Measurements from ENCODE around the gene CLDN9. TPM values are rescaled to one million over a fixed set of nuclear protein-coding genes. Genes with fewer than 3 reads are reported as not detected.

Gene CLDN9
- total and polyA plus RNA-seq, 4 donors = 0.05 to 0.32 (median 0.25) TPM

GRCh38 chr16:3027983-3028715, 15.4 kb downstream of the CLDN9 start:
- Histone ChIP-seq H3K4me3 (ENCODE audit: low read depth in 1 of 3, low read length in 3 of 3) (no peak overlapping the region), H3K4me1 (ENCODE audit: control insufficient read depth in 4 of 4, insufficient read depth in 4 of 4, low read length in 3 of 4) (peaks cover 4 to 33% (median 10%) of the 10 kb centered on the region in 4 donors), H3K36me3 (ENCODE audit: control insufficient read depth in 4 of 4, insufficient read depth in 3 of 4, low read depth in 1 of 4, low read length in 3 of 4) (peaks cover 0 to 14% (median 3%) of the 10 kb centered on the region in 4 donors), H3K27ac (ENCODE audit: low read depth in 1 of 2, low read length in 2 of 2) (no peak overlapping the region), H3K9me3 (ENCODE audit: control insufficient read depth in 4 of 4, low read length in 3 of 4) (no peaks in the 10 kb centered on the region), H3K9ac (ENCODE audit: low read depth in 1 of 2, low read length in 2 of 2) (no peak overlapping the region), H3K27me3 (ENCODE audit: control insufficient read depth in 4 of 4, insufficient read depth in 4 of 4, low read length in 3 of 4) (peaks cover 0 to 5% (median 2%) of the 10 kb centered on the region in 4 donors)
- WGBS = 10% methylated on average over 58 of the region's 58 CpGs
- peak; percentile 95 for DNase-seq (ENCODE audit: low spot score)
- TF ChIP-seq FOXA1 (IDR thresholded peaks at IDR 0.05) = no peak
- TF ChIP-seq NR2F2 (IDR thresholded peaks at IDR 0.05) = no peak
- TF ChIP-seq, protein P1, sequence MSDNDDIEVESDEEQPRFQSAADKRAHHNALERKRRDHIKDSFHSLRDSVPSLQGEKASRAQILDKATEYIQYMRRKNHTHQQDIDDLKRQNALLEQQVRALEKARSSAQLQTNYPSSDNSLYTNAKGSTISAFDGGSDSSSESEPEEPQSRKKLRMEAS (IDR thresholded peaks at IDR 0.05) = no peak
- no peak for TF ChIP-seq YY1 (IDR thresholded peaks at IDR 0.05)
- no peak for TF ChIP-seq TAF1 (conservative IDR thresholded peaks at IDR 0.05)
- peak; percentile 73 to 82 for TF ChIP-seq RAD21 (IDR thresholded peaks at IDR 0.05)
- TF ChIP-seq ATF3 (IDR thresholded peaks at IDR 0.05) = no peak
- no peak for TF ChIP-seq RXRA (IDR thresholded peaks at IDR 0.05)
- no peak for TF ChIP-seq REST (IDR thresholded peaks at IDR 0.05)
- TF ChIP-seq SP1 (IDR thresholded peaks at IDR 0.05) = peak; percentile 32
- no peak for TF ChIP-seq JUND (IDR thresholded peaks at IDR 0.05)
- no peak for TF ChIP-seq EGR1 (IDR thresholded peaks at IDR 0.05; ENCODE audit: low read depth in 2 of 2)
- TF ChIP-seq, protein P2, sequence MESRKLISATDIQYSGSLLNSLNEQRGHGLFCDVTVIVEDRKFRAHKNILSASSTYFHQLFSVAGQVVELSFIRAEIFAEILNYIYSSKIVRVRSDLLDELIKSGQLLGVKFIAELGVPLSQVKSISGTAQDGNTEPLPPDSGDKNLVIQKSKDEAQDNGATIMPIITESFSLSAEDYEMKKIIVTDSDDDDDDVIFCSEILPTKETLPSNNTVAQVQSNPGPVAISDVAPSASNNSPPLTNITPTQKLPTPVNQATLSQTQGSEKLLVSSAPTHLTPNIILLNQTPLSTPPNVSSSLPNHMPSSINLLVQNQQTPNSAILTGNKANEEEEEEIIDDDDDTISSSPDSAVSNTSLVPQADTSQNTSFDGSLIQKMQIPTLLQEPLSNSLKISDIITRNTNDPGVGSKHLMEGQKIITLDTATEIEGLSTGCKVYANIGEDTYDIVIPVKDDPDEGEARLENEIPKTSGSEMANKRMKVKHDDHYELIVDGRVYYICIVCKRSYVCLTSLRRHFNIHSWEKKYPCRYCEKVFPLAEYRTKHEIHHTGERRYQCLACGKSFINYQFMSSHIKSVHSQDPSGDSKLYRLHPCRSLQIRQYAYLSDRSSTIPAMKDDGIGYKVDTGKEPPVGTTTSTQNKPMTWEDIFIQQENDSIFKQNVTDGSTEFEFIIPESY (IDR thresholded peaks at IDR 0.05) = no peak
- peak; percentile 72 for TF ChIP-seq CTCF (IDR thresholded peaks at IDR 0.05; ENCODE audit: low read depth, low read length, missing input control)
- no peak for TF ChIP-seq HNF4A (conservative IDR thresholded peaks at IDR 0.05)
- TF ChIP-seq HNF4G (IDR thresholded peaks at IDR 0.05) = no peak
- TF ChIP-seq FOXA2 (IDR thresholded peaks at IDR 0.05) = no peak
- no peak for TF ChIP-seq GABPA (IDR thresholded peaks at IDR 0.05 in 1 of 2, conservative IDR thresholded peaks at IDR 0.05 in 1 of 2)

All from liver (tissue), 9 donors.